Spleen (tissue), 11 donors: Measurements from ENCODE around the gene ASIC1. TPM values are rescaled to one million over a fixed set of nuclear protein-coding genes. Genes with fewer than 3 reads are reported as not detected.

ENCODE experiments used
- DNase-seq: peaks from one replicate; pipeline ENCODE4 v3.0.0-alpha.2; 2020
- H3K27ac ChIP-seq, 8 donors: fragments of 200-600 bp; sonication (generic) in 7 of 8; 1 replicate in 4 of 8; 2 replicates in 4 of 8; pipeline versions ENCODE4 v1.5.0 to v1.8.0; 2016 to 2021; ENCODE audit warnings: inconsistent platforms in 4 of 8, mild to moderate bottlenecking in 4 of 8, moderate library complexity in 1 of 8
- H3K27me3 ChIP-seq, 7 donors: fragments of 200-600 bp; sonication (generic) in 6 of 7; replicated peaks in 1 of 7; 1 replicate in 4 of 7; 2 replicates in 3 of 7; pipeline versions ENCODE4 v1.5.0 to v1.8.0; 2016 to 2021; ENCODE audit warnings: inconsistent platforms in 3 of 7, mild to moderate bottlenecking in 1 of 7
- H3K36me3 ChIP-seq, 6 donors: fragments of 200-600 bp; sonication (generic) in 5 of 6; 1 replicate in 4 of 6; 2 replicates in 2 of 6; pipeline versions ENCODE4 v1.5.0 to v1.8.0; 2016 to 2021; ENCODE audit warnings: inconsistent platforms in 2 of 6
- H3K4me1 ChIP-seq, 6 donors: fragments of 200-600 bp; sonication (generic) in 5 of 6; 1 replicate in 3 of 6; 2 replicates in 3 of 6; pipeline versions ENCODE4 v1.5.0 to v1.8.0; 2016 to 2021; ENCODE audit warnings: inconsistent platforms in 3 of 6
- H3K4me3 ChIP-seq, 8 donors: fragments of 200-600 bp; sonication (generic) in 7 of 8; 1 replicate in 4 of 8; 2 replicates in 4 of 8; pipeline versions ENCODE4 v1.5.0 to v1.8.0; 2016 to 2021; ENCODE audit warnings: inconsistent platforms in 4 of 8, mild to moderate bottlenecking in 4 of 8, moderate library complexity in 2 of 8
- H3K9me3 ChIP-seq, 8 donors: fragments of 200-600 bp; sonication (generic) in 7 of 8; 1 replicate in 4 of 8; 2 replicates in 4 of 8; pipeline versions ENCODE4 v1.5.0 to v1.8.0; 2016 to 2021; ENCODE audit warnings: inconsistent platforms in 4 of 8
- CTCF ChIP-seq, 11 experiments: fragments of 200-600 bp in 7 of 11; fragments of 450-650 bp in 4 of 11; sonication (generic) in 4 of 11; IDR thresholded peaks in 8 of 11; conservative IDR thresholded peaks in 3 of 11; 1 replicate in 7 of 11; 2 replicates in 4 of 11; pipeline versions ENCODE4 v1.4.0 to v1.8.0; 2016 to 2021; ENCODE audit warnings: antibody characterized with exemption in 11 of 11, inconsistent platforms in 4 of 11, mild to moderate bottlenecking in 1 of 11
- POLR2A ChIP-seq, 3 donors: fragments of 450-650 bp; IDR thresholded peaks; one replicate each; pipeline ENCODE4 v1.5.1; 2017; ENCODE audit warnings: antibody characterized with exemption in 3 of 3, mild to moderate bottlenecking in 1 of 3
- POLR2AphosphoS5 ChIP-seq, 3 donors: sonication (generic); formaldehyde crosslinking; IDR thresholded peaks; one replicate each; pipeline ENCODE4 v1.5.1; 2017; ENCODE audit warnings: antibody characterized with exemption in 3 of 3
- WGBS, 5 donors: extraction: QIAGEN DNeasy Blood & Tissue Kit in 3 of 5; methylation state at CpG; one replicate each; pipeline versions ENCODE4 v1.1.5 to v1.1.7; 2013 to 2018; 5-methylcytosine and 5-hydroxymethylcytosine counted together
- intact Hi-C: fragments of 100-400 bp; cut with DNase I; formaldehyde crosslinking; loops from one replicate; pipeline ENCODE4 v1.15.0; 2023; ENCODE audit warnings: low total_unique reads
- polyA plus RNA-seq, 3 donors: library from polyadenylated mRNA; stranded (reverse); fragments of 200-250 nt; gene quantifications; one replicate each; pipeline ENCODE4 v1.2.1, GENCODE V29; 2013
- total RNA-seq, 7 donors: library from RNA; depleted of rRNA in 3 of 7; stranded (reverse); fragments of >200 nt in 3 of 7; fragmentation: NEBNext Ultra II Directional in 4 of 7; extraction: Animal tissue kit (Norgen Biotek cat#: 25700) in 4 of 7; gene quantifications; one replicate each; pipeline versions ENCODE4 v1.1.0 to v1.2.1, GENCODE V29; 2016 to 2021
- donor health status: healthy with polysubstance abuse.
- donor health status: DM: no; HTN: no; CAD: no; lungs with moderate emphysema.
- donor health status: DM: no; HTN: no; CAD: no.
- donor health status: Bipolar disorder and iron deficiency.
- donor health status: healthy.
- donor health status: DM: no; HTN: no; CAD: no.
- donor health status: DM: yes; HTN: yes; CAD: no.

The ASIC1 gene
- total and polyA plus RNA-seq, 10 donors, result 0.16 to 1.3 (median 0.35) TPM

- no peaks in the 10 kb centered on the region for H3K9me3 ChIP-seq
- no peaks in the 10 kb centered on the region for H3K36me3 ChIP-seq
- peak; percentile 94 for DNase-seq
- WGBS, 5 donors, result 4 to 15% (median 8%) methylated on average over 5 to 9 of the region's 9 CpGs
- TF ChIP-seq POLR2A (IDR thresholded peaks at IDR 0.05) (no peak), POLR2AphosphoS5 (IDR thresholded peaks at IDR 0.05) (peak; percentile 15 to 47 (median 42)), CTCF (IDR thresholded peaks at IDR 0.05 in 8 of 11, conservative IDR thresholded peaks at IDR 0.05 in 3 of 11) (peak; percentile 90 to 98 (median 93))
- H3K27ac ChIP-seq, result no peak overlapping the region
- H3K4me3 ChIP-seq, result no peak overlapping the region
- intact Hi-C loops, result loop anchor here (2.0 kb wide), 1 partner anchor 100 kb away; no protein-coding TSS in a partner anchor
- peaks cover 0 to 7% (median 0%) of the 10 kb centered on the region in 7 donors for H3K27me3 ChIP-seq
- peaks cover 3 to 17% (median 9%) of the 10 kb centered on the region in 6 donors for H3K4me1 ChIP-seq
Observed at GRCh38 chr12:50074936-50075807, 17.8 kb downstream of the ASIC1 start.

- intact Hi-C loops, result loop anchor here (2.0 kb wide), 1 partner anchor 99 kb away; no protein-coding TSS in a partner anchor
Observed at GRCh38 chr12:50075808-50076170, 18.4 kb downstream of the ASIC1 start.

GRCh38 chr12:50077099-50077498 is 19.7 kb downstream of the ASIC1 start:
- TF ChIP-seq POLR2AphosphoS5 (IDR thresholded peaks at IDR 0.05), result no peak
- no peak for TF ChIP-seq CTCF (IDR thresholded peaks at IDR 0.05 in 8 of 11, conservative IDR thresholded peaks at IDR 0.05 in 3 of 11)
- no peak for TF ChIP-seq POLR2A (IDR thresholded peaks at IDR 0.05)
- no peaks in the 10 kb centered on the region for H3K9me3 ChIP-seq
- H3K4me3 ChIP-seq, result no peak overlapping the region
- H3K27ac ChIP-seq, result no peak overlapping the region
- WGBS, 5 donors, result 65 to 95% (median 88%) methylated on average over 3 to 12 of the region's 12 CpGs
- peaks cover 0 to 13% (median 7%) of the 10 kb centered on the region in 6 donors for H3K4me1 ChIP-seq
- peaks cover 0 to 7% (median 0%) of the 10 kb centered on the region in 7 donors for H3K27me3 ChIP-seq
- intact Hi-C loops, result no loop called here
- peak; percentile 67 for DNase-seq
- no peaks in the 10 kb centered on the region for H3K36me3 ChIP-seq

More at GRCh38 chr12:50075808-50076170, 18.4 kb downstream of the ASIC1 start:
- peaks cover 0 to 7% (median 0%) of the 10 kb centered on the region in 7 donors for H3K27me3 ChIP-seq
- WGBS, 5 donors, result 92 to 100% (median 100%) methylated on average over 1 of the region's 1 CpG
- H3K36me3 ChIP-seq, result no peaks in the 10 kb centered on the region
- H3K4me3 ChIP-seq, result no peak overlapping the region
- no peak overlapping the region for H3K27ac ChIP-seq
- DNase-seq, result peak; percentile 38
- H3K4me1 ChIP-seq, result peaks cover 0 to 11% (median 5%) of the 10 kb centered on the region in 6 donors
- H3K9me3 ChIP-seq, result no peaks in the 10 kb centered on the region
- TF ChIP-seq POLR2A (IDR thresholded peaks at IDR 0.05) (no peak), POLR2AphosphoS5 (IDR thresholded peaks at IDR 0.05) (no peak), CTCF (IDR thresholded peaks at IDR 0.05 in 8 of 11, conservative IDR thresholded peaks at IDR 0.05 in 3 of 11) (no peak)

GRCh38 chr12:50078281-50078680 is 20.9 kb downstream of the ASIC1 start:
- Histone ChIP-seq H3K36me3 (no peaks in the 10 kb centered on the region), H3K4me1 (peaks cover 0 to 13% (median 7%) of the 10 kb centered on the region in 6 donors), H3K9me3 (no peaks in the 10 kb centered on the region), H3K27ac (no peak overlapping the region), H3K4me3 (no peak overlapping the region), H3K27me3 (peaks cover 0 to 3% (median 0%) of the 10 kb centered on the region in 7 donors)
- TF ChIP-seq POLR2AphosphoS5 (IDR thresholded peaks at IDR 0.05) (no peak), CTCF (IDR thresholded peaks at IDR 0.05 in 8 of 11, conservative IDR thresholded peaks at IDR 0.05 in 3 of 11) (no peak), POLR2A (IDR thresholded peaks at IDR 0.05) (no peak)
- DNase-seq, result peak; percentile 60
- intact Hi-C loops, result no loop called here
- 92 to 96% (median 94%) methylated on average over 10 of the region's 10 CpGs for WGBS, 5 donors
